Esophagus muscularis mucosa (tissue), 3 donors: ENCODE data around the gene MPHOSPH8.

Experiments used
- CTCF ChIP-seq, 3 experiments: fragments of 200-600 bp in 2 of 3; fragments of 450-650 bp in 1 of 3; sonication (generic) in 2 of 3; IDR thresholded peaks; one replicate each; pipeline ENCODE4 v1.5.1; 2017 to 2019; ENCODE audit warnings: antibody characterized with exemption in 3 of 3, mild to moderate bottlenecking in 2 of 3, moderate library complexity in 1 of 3
- POLR2A ChIP-seq: fragments of 450-650 bp; IDR thresholded peaks from one replicate; pipeline ENCODE4 v1.6.1; 2017; ENCODE audit warnings: antibody characterized with exemption, moderate library complexity, mild to moderate bottlenecking, low read depth

- peak in 1 of 3 experiments; percentile 15 for TF ChIP-seq CTCF (IDR thresholded peaks at IDR 0.05)
- TF ChIP-seq POLR2A, result no peak
Observed at GRCh38 chr13:19618977-19619376, 14.5 kb upstream of the MPHOSPH8 start.
